GM23338 (cell line): ENCODE results near the gene NPLOC4. TPM values are rescaled to one million over a fixed set of nuclear protein-coding genes. Genes with fewer than 3 reads are reported as not detected.

Experiments
- ATAC-seq: fragments of 200-7000 bp; cut with Tn5 transposase; 3 replicates; pipeline ENCODE4 v1.9.1; 2020
- DNase-seq: peaks from one replicate; pipeline ENCODE4 v3.0.0-alpha.2; 2015; ENCODE audit warnings: low spot score
- H2AFZ ChIP-seq: fragments of 200-600 bp; sonication (generic); 2 replicates; pipeline ENCODE4 v1.8.0; 2016; ENCODE audit warnings: antibody characterized with exemption, mild to moderate bottlenecking, moderate library complexity
- H3F3A ChIP-seq: fragments of 200-600 bp; sonication (generic); replicated peaks from 2 replicates; pipeline ENCODE4 v1.8.0; 2017; ENCODE audit warnings: antibody characterized with exemption, mixed run types, low read depth
- H3K27ac ChIP-seq: fragments of 200-600 bp; sonication (generic); 2 replicates; pipeline ENCODE4 v1.6.1; 2016; ENCODE audit warnings: low read depth
- H3K27me3 ChIP-seq: fragments of 200-600 bp; sonication (generic); 2 replicates; pipeline ENCODE4 v1.8.0; 2016; ENCODE audit warnings: mild to moderate bottlenecking, mixed run types, moderate library complexity; ENCODE audit not compliant: insufficient read depth
- H3K36me3 ChIP-seq: fragments of 200-600 bp; sonication (generic); 2 replicates; pipeline ENCODE4 v1.8.0; 2016; ENCODE audit warnings: mild to moderate bottlenecking; ENCODE audit not compliant: insufficient read depth
- H3K4me1 ChIP-seq: fragments of 200-600 bp; sonication (generic); 2 replicates; pipeline ENCODE4 v1.8.0; 2016; ENCODE audit warnings: mild to moderate bottlenecking, moderate library complexity; ENCODE audit not compliant: insufficient read depth
- H3K4me2 ChIP-seq: fragments of 200-600 bp; sonication (generic); 2 replicates; pipeline ENCODE4 v1.7.1; 2017; ENCODE audit warnings: mixed run types
- H3K4me3 ChIP-seq: fragments of 200-600 bp; sonication (generic); 2 replicates; pipeline ENCODE4 v1.6.1; 2016; ENCODE audit warnings: mixed run types
- H3K79me2 ChIP-seq: fragments of 200-600 bp; sonication (generic); replicated peaks from 2 replicates; pipeline ENCODE4 v1.8.0; 2017; ENCODE audit warnings: mild to moderate bottlenecking; ENCODE audit not compliant: insufficient read depth
- H3K9me2 ChIP-seq: fragments of 200-600 bp; sonication (generic); 2 replicates; pipeline ENCODE4 v1.8.0; 2017; ENCODE audit not compliant: insufficient read depth
- H4K20me1 ChIP-seq: fragments of 200-600 bp; sonication (generic); replicated peaks from 2 replicates; pipeline ENCODE4 v1.8.0; 2017; ENCODE audit warnings: mild to moderate bottlenecking; ENCODE audit not compliant: insufficient read depth
- H3K27ac Mint-ChIP-seq: 2 replicates; pipeline ENCODE4 v1.8.0; 2020; ENCODE audit warnings: inconsistent platforms, mild to moderate bottlenecking, moderate library complexity, mixed read lengths
- H3K27me3 Mint-ChIP-seq: 3 replicates; pipeline ENCODE4 v1.8.0; 2022; ENCODE audit warnings: low read depth, mild to moderate bottlenecking, moderate library complexity, mixed read lengths, inconsistent platforms; ENCODE audit not compliant: insufficient read depth, poor library complexity
- H3K36me3 Mint-ChIP-seq: 3 replicates; pipeline ENCODE4 v1.8.0; 2021; ENCODE audit warnings: low read depth, mild to moderate bottlenecking, inconsistent platforms, moderate library complexity, mixed read lengths
- H3K4me1 Mint-ChIP-seq: 3 replicates; pipeline ENCODE4 v1.8.0; 2020; ENCODE audit warnings: mild to moderate bottlenecking, inconsistent platforms, mixed read lengths
- H3K4me3 Mint-ChIP-seq: 3 replicates; pipeline ENCODE4 v1.8.0; 2021; ENCODE audit warnings: moderate library complexity, mild to moderate bottlenecking, inconsistent platforms, mixed read lengths
- H3K9me3 Mint-ChIP-seq: 3 replicates; pipeline ENCODE4 v1.8.0; 2020; ENCODE audit warnings: moderate library complexity, mild to moderate bottlenecking, inconsistent platforms, mixed read lengths
- CREB1 ChIP-seq: fragments of 250-450 bp; sonication (Bioruptor Pico); IDR thresholded peaks from 2 replicates; pipeline ENCODE4 v1.5.0; 2020; ENCODE audit warnings: low read depth, mild to moderate bottlenecking, moderate library complexity
- CTCF ChIP-seq, 2 experiments: fragments of 200-600 bp in 1 of 2; sonication (generic) in 1 of 2; conservative IDR thresholded peaks; 2 replicates each; pipeline versions ENCODE4 v1.5.1 to v1.6.1; 2016 to 2017; ENCODE audit warnings: antibody characterized with exemption in 2 of 2, low read depth in 2 of 2, mild to moderate bottlenecking in 2 of 2, moderate library complexity in 1 of 2
- ETS1 ChIP-seq: IDR thresholded peaks from 2 replicates; pipeline ENCODE4 v1.6.1; 2016; ENCODE audit warnings: antibody characterized with exemption
- EZH2 ChIP-seq: fragments of 200-600 bp; sonication (generic); IDR thresholded peaks from one replicate; pipeline ENCODE4 v1.8.0; 2017; ENCODE audit warnings: antibody characterized with exemption, mild to moderate bottlenecking, low read depth; ENCODE audit not compliant: unreplicated experiment
- EZH2phosphoT487 ChIP-seq: fragments of 200-600 bp; sonication (generic); IDR thresholded peaks from one replicate; pipeline ENCODE4 v1.8.1; 2018; ENCODE audit warnings: antibody characterized with exemption; ENCODE audit not compliant: unreplicated experiment
- JUNB ChIP-seq: IDR thresholded peaks from one replicate; pipeline ENCODE4 v1.6.1; 2016; ENCODE audit warnings: antibody characterized with exemption; ENCODE audit not compliant: unreplicated experiment
- NANOG ChIP-seq: IDR thresholded peaks from 2 replicates; pipeline ENCODE4 v1.6.1; 2016; ENCODE audit warnings: antibody characterized with exemption, borderline replicate concordance
- POLR2AphosphoS5 ChIP-seq: IDR thresholded peaks from 2 replicates; pipeline ENCODE4 v1.6.1; 2016; ENCODE audit warnings: antibody characterized with exemption, low read depth
- REST ChIP-seq: IDR thresholded peaks from one replicate; pipeline ENCODE4 v1.6.1; 2018; ENCODE audit warnings: antibody characterized with exemption; ENCODE audit not compliant: unreplicated experiment
- STAT1 ChIP-seq: IDR thresholded peaks from one replicate; pipeline ENCODE4 v1.6.1; 2016; ENCODE audit warnings: antibody characterized with exemption; ENCODE audit not compliant: unreplicated experiment
- ZNF114 ChIP-seq: fragments of 250-450 bp; sonication (Bioruptor Pico); IDR thresholded peaks from 2 replicates; pipeline ENCODE4 v1.5.0; 2020; ENCODE audit warnings: mild to moderate bottlenecking, moderate library complexity
- ZNF331 ChIP-seq: fragments of 250-450 bp; sonication (Bioruptor Pico); IDR thresholded peaks from 2 replicates; pipeline ENCODE4 v1.5.0; 2020; ENCODE audit warnings: low read depth, mild to moderate bottlenecking, moderate library complexity
- polyA plus RNA-seq: library from polyadenylated mRNA; unstranded; fragments of >200 nt; fragmentation: Nextera tagmentation; extraction: Ambion mirVana; gene quantifications from 2 replicates; pipeline ENCODE4 v1.2.1, GENCODE V29; 2016
- total RNA-seq: library from RNA; depleted of rRNA; stranded (reverse); fragments of >200 nt; shearing (Covaris generic); gene quantifications from 2 replicates; pipeline ENCODE4 v1.2.3, GENCODE V29; 2014

The NPLOC4 gene
- total and polyA plus RNA-seq, 2 experiments from 2014 or later = 24.1 to 79.1 TPM

GRCh38 chr17:81647640-81648012, 10.7 kb upstream of the NPLOC4 start:
- no peak for DNase-seq
- peak; percentile 8 for ATAC-seq
- TF ChIP-seq REST (no peak), EZH2 (peak; percentile 56), STAT1 (no peak), NANOG (no peak), JUNB (no peak)

GRCh38 chr17:81646869-81647600, 10.1 kb upstream of the NPLOC4 start:
- Histone ChIP-seq H3K27ac (no peak overlapping the region), H3F3A (peaks cover 13% of the 10 kb centered on the region; the same call in 1 of the 2 replicates), H3K36me3 (no peaks in the 10 kb centered on the region), H4K20me1 (no peaks in the 10 kb centered on the region), H3K27me3 (peaks cover 34% of the 10 kb centered on the region), H3K4me2 (peak overlapping the region; percentile 84), H3K79me2 (no peaks in the 10 kb centered on the region), H3K4me3 (peak overlapping the region; percentile 58), H2AFZ (peak overlapping the region; percentile 90), H3K4me1 (peaks cover 11% of the 10 kb centered on the region), H3K9me2 (no peaks in the 10 kb centered on the region)
- Mint-ChIP-seq H3K4me3 (peak overlapping the region; percentile 56), H3K36me3 (no peaks in the 10 kb centered on the region), H3K4me1 (peaks cover 6% of the 10 kb centered on the region), H3K27ac (no peak overlapping the region), H3K9me3 (peaks cover 9% of the 10 kb centered on the region; the same call in 1 of the 3 replicates), H3K27me3 (peaks cover 37% of the 10 kb centered on the region)
- ATAC-seq (peak; percentile 24), DNase-seq (no peak)
- TF ChIP-seq ZNF114 (CRISPR knock-in tag) (no peak), CREB1 (CRISPR knock-in tag) (no peak), ETS1 (no peak), STAT1 (no peak), JUNB (no peak), REST (no peak), POLR2AphosphoS5 (no peak), EZH2phosphoT487 (no peak), CTCF (conservative IDR thresholded peaks at IDR 0.05; ENCODE audit: low read depth in 2 of 2) (no peak), NANOG (no peak), ZNF331 (CRISPR knock-in tag) (no peak), EZH2 (no peak)

More at GRCh38 chr17:81647640-81648012, 10.7 kb upstream of the NPLOC4 start:
- Mint-ChIP-seq H3K27ac (no peak overlapping the region), H3K9me3 (peaks cover 9% of the 10 kb centered on the region; the same call in 1 of the 3 replicates), H3K36me3 (no peaks in the 10 kb centered on the region), H3K4me1 (peaks cover 6% of the 10 kb centered on the region), H3K27me3 (peaks cover 37% of the 10 kb centered on the region), H3K4me3 (peak overlapping the region; percentile 56)
- no peaks in the 10 kb centered on the region for H3K36me3 ChIP-seq
- no peaks in the 10 kb centered on the region for H3K9me2 ChIP-seq
- peak overlapping the region; percentile 84 for H3K4me2 ChIP-seq
- H3F3A ChIP-seq = peaks cover 13% of the 10 kb centered on the region; the same call in 1 of the 2 replicates
- H3K27me3 ChIP-seq = peaks cover 34% of the 10 kb centered on the region
- H3K4me3 ChIP-seq = peak overlapping the region; percentile 58
- H3K27ac ChIP-seq = no peak overlapping the region
- no peaks in the 10 kb centered on the region for H4K20me1 ChIP-seq
- no peaks in the 10 kb centered on the region for H3K79me2 ChIP-seq
- H3K4me1 ChIP-seq = peaks cover 13% of the 10 kb centered on the region
- H2AFZ ChIP-seq = peak overlapping the region; percentile 90
